AG20443 (cell line): ENCODE data around the gene GTF3C1.

Experiments used
- DNase-seq: peaks from one replicate; pipeline ENCODE4 v3.0.0; 2012; ENCODE audit warnings: low spot score, mixed read lengths

Gene GTF3C1

GRCh38 chr16:27485126-27485525, 64.6 kb downstream of the GTF3C1 start:
- DNase-seq, result no peak

DNA sequence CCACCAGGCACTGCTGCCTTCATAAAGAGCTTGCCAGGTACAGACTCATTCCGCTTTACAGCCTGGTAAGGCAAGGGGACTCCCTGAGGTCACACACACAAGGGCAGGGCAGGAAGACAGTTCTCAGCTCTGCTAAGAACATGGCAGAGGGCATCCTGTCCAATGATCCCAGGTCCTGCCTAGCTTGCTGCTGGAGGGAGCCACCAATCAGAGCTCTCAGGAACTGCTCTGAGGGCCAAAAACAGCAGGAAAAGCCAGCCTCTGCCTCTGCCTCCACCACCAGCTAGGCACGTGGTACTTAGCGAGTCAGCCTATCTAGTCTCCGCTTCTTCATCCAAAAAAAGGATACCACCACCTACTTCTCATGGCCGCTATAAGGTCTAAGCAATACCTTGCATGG, 66.1 kb downstream of the GTF3C1 start:
- DNase-seq, result no peak

DNA sequence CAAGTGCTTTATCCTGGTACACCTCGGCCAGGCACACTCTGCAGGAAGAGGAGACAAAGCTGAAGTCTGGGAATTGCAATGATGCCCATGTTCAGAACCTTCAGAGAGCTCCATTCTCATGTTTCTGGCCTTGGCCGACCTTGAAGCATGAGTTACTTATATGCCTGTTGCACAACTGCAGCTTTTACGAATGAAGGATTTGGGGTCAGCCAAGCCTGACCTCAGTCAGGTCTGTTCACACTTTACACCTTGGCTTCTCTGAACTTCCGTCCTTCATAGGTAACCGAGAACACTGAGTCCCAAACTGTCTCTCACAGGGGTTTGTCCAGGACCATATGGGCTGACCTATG, 66.7 kb downstream of the GTF3C1 start:
- no peak for DNase-seq

DNA sequence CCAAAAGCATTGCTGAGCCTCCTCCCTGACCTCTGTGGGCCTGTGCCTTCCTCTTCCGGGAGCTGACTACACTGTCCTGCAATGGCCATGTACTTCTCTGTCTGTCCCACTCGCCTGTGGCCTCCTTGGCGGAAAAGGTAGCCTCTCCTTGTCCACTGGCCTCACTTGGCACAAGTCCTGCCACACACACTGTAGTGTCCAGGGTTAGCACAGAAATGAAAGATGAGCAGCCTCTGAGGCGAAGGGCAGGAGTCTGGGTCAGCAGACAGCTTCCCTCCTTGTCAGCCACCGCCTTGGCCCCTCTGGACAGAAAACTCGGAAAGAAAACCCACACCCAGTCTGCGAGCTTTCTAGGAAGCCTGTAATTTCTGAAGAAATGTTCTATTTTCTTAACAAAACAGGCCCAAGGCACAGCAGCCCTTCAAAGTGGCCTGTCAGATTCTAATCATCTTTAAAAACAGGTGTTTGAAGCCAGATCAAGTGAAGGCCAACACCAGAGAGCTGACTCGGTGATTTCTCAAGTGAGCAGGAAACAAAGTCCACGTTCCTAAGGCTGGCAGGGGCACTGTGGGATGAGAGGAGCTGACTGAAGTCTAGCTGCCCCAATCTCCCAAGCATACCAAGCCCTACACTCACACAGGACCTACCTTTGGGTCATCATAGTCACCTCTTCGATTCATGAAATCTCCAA, 67.2 kb downstream of the GTF3C1 start:
- no peak for DNase-seq

GRCh38 chr16:27481282-27481934, 68.3 kb downstream of the GTF3C1 start:
- no peak for DNase-seq

DNA sequence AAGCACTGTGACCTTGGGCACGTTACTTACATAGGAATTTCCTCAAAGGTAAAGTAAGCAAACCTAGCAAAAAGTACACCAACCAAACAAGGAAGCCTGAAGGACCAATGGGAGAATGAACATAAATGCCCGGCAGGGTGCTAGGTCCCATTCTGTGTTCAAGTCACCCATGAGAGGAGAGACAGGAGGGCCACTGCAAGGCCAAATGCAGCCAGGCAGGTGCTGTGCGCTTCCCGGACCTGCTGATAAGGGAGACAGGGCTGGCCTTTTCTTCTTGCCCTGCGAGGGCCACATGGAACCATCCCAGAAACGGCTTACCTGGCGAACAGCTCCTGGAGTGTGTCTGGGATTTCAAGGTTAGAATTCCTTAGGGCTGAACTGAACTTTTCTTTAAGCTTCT, 69.0 kb downstream of the GTF3C1 start:
- no peak for DNase-seq

- DNase-seq, result no peak
Measured at GRCh38 chr16:27476240-27476639, 73.5 kb downstream of the GTF3C1 start.

DNA sequence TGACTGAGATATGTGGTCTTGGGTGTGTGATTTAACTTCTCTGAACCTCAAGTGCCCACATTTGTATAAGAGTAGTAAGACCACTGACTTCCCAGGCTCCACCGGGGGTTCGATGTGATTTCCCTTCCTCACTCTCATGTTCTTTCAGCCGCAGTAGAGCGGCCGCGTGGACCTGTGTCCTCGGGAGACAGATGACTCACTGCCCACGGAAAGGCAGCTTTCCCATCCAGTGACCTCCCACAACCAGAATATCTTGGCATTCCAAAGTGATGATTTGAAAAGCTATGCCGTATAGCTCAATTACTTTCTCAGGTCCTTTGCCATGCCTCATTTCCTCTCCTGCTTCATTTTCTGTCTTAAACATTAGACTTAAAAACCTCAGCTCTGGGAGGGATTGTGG, 74.2 kb downstream of the GTF3C1 start:
- DNase-seq, result peak; percentile 90

DNA sequence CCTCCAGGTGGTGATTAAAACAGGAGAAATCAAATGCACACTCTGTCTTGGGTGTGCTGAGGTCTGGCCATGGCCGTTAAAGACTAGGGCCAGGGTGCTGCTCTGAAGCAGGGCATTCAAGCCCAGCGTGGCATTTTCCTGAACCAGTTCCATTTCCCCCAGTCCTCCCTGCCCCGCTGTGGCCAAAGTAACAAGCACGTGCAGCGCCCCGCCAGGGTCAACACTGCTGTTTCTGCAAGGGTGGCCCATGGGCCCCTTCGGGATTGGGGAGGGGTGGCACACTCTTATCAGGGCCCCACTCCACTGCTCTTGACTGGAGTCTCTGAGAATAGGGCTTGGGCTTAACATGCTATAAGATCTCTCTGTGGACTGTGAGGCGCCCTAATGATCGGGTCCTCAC, 74.8 kb downstream of the GTF3C1 start:
- no peak for DNase-seq

DNA sequence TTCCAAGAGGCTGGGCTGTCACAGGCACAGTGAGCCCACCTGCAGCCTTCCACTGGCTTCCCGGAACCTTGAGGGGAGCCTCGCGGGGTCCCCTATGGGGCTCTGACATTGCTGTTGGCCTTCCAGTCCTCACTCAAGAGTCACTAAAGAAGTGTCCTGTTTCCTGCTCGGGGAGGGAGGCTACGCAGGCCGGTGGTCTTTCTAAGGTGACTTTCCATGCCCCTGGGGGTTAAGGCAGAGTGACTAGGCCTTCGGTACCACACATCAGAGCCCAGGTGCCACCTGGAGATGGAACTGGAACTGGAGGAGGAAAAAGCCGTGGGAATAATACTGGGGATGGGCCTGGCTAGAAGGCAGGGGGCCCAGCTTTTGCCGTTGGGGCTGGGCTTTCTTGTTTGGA, 75.7 kb downstream of the GTF3C1 start:
- no peak for DNase-seq

GRCh38 chr16:27473101-27473900, 76.4 kb downstream of the GTF3C1 start:
- DNase-seq, result no peak

- no peak for DNase-seq
Measured at GRCh38 chr16:27472091-27473020, 77.4 kb downstream of the GTF3C1 start.

GRCh38 chr16:27471661-27472060, 78.1 kb downstream of the GTF3C1 start:
- DNase-seq, result no peak

- DNase-seq, result peak; percentile 95
Measured at GRCh38 chr16:27470567-27471431, 78.9 kb downstream of the GTF3C1 start.

GRCh38 chr16:27468941-27469531, 80.7 kb downstream of the GTF3C1 start:
- DNase-seq, result no peak

- DNase-seq, result no peak
Measured at GRCh38 chr16:27465483-27465879, 84.2 kb downstream of the GTF3C1 start.

DNA sequence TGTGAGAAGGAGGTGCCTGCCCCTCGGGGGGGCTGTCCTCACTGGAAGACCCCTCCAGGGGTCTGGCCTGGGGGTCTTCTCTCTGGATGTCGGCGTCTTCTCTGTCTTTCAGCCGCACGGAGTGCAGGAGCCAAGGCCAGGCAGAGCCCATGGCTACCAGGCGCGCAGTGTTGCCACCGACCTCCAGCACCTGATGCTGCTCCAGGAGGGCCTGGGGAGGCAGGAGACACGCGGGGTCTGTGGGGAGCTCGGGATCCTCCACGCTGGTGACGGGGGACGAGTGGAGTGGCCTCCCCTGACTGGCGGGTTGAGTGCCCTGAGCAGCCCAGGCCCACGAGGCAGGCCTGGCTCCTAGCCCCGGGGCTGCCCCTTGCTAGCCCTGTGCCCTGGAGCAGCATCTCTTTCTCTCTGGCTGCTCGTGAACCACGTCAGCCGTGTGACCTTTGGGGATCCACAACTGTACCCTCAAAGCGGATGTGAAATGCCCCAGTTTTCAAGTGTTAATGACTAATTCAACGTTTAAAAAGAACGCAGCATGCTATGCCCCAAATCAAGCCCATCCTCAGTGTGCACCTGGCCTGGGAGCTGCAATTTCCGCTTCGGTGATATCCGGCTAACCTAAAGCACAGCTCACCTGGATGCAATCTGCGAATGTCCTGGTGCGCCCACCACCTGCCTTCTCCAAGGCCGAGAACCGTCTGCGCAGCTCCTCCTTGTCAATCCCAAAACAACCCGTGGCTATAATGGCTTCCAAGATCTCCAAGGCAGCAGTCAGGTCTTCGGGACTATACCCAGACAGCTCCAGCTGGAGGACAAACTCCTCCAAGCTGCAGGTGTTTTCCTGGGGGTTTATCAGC, 84.9 kb downstream of the GTF3C1 start:
- DNase-seq, result no peak

DNA sequence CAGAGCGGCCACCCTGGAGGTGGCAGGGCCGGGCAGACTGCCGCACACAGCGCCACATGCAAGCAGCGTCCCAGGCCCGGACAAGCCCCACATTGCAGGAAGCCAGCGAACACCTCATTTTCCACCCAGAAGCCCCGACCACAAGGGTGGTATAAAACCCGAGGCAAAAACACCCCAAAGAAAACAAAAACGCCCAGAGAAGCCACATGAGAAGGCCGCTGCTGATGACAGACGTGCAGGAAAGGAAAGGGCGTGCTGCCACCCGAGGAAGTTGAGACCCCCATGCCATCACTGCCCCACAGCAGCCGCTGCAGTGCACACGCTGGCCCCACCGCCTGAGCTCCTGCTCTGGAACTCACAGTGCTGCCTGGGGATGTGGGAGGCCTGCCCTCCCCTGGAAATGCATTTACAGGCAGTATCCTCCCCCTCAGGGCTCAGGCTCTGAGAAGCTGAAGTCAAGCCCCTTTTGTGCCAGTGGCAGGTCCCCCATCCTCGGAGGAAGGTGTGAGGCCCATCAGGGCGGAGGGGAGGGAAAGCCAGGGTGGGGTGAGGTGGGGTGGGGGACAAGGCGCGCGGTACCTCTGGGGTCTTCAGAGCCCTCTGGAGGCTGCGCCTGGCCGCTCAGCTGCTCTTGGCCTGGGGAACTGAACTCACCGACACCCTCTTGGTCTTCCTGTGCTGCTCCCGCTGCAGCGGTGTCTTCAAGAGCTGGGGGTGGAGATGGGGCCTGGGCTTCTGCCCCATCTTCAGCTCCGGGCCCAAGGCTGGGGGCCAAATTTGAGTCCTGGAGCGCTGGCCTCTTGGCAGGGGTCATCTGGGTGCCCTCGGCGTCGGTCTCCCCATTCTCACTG, 85.7 kb downstream of the GTF3C1 start:
- no peak for DNase-seq
